Measurements from ENCODE around the gene ITIH3. TPM values are rescaled to one million over a fixed set of nuclear protein-coding genes. Genes with fewer than 3 reads are reported as not detected.

Gene ITIH3
- total RNA-seq, 4 donors from 2014 or later: 0.18 to 5.6 (median 1.2) TPM

GRCh38 chr3:52849656-52850055 is 55.1 kb downstream of the ITIH3 start:
- peaks cover 9% of the 10 kb centered on the region for H3K4me1 ChIP-seq
- TF ChIP-seq POLR2AphosphoS5 (IDR thresholded peaks at IDR 0.05) (no peak), POLR2A (IDR thresholded peaks at IDR 0.05) (no peak), EP300 (IDR thresholded peaks at IDR 0.05) (no peak)
- TF ChIP-seq, protein P1, sequence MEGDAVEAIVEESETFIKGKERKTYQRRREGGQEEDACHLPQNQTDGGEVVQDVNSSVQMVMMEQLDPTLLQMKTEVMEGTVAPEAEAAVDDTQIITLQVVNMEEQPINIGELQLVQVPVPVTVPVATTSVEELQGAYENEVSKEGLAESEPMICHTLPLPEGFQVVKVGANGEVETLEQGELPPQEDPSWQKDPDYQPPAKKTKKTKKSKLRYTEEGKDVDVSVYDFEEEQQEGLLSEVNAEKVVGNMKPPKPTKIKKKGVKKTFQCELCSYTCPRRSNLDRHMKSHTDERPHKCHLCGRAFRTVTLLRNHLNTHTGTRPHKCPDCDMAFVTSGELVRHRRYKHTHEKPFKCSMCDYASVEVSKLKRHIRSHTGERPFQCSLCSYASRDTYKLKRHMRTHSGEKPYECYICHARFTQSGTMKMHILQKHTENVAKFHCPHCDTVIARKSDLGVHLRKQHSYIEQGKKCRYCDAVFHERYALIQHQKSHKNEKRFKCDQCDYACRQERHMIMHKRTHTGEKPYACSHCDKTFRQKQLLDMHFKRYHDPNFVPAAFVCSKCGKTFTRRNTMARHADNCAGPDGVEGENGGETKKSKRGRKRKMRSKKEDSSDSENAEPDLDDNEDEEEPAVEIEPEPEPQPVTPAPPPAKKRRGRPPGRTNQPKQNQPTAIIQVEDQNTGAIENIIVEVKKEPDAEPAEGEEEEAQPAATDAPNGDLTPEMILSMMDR (IDR thresholded peaks at IDR 0.05): no peak
- 96% methylated on average over 15 of the region's 15 CpGs for WGBS
- H3K36me3 ChIP-seq: peaks cover 57% of the 10 kb centered on the region
- no peak overlapping the region for H3K4me3 ChIP-seq
- no peak overlapping the region for H3K27ac ChIP-seq
- no peaks in the 10 kb centered on the region for H3K9me3 ChIP-seq
- H3K27me3 ChIP-seq: no peaks in the 10 kb centered on the region
- DNase-seq (ENCODE audit: low spot score in 2 of 2): no peak

- no peaks in the 10 kb centered on the region for H3K9me3 ChIP-seq
- 63% methylated on average over 3 of the region's 3 CpGs for WGBS
- H3K4me3 ChIP-seq: no peak overlapping the region
- DNase-seq (ENCODE audit: low spot score in 2 of 2): no peak
- no peak for TF ChIP-seq POLR2A (IDR thresholded peaks at IDR 0.05)
- TF ChIP-seq, protein P1 (IDR thresholded peaks at IDR 0.05): peak; percentile 32 to 49
- no peaks in the 10 kb centered on the region for H3K4me1 ChIP-seq
- H3K36me3 ChIP-seq: peaks cover 58% of the 10 kb centered on the region
- H3K27me3 ChIP-seq: no peaks in the 10 kb centered on the region
- H3K27ac ChIP-seq: no peak overlapping the region
These were observed 56.8 kb downstream of the ITIH3 start for GRCh38 chr3:52851348-52851747.

GRCh38 chr3:52852419-52852818 is 57.8 kb downstream of the ITIH3 start:
- Histone ChIP-seq H3K4me1 (no peaks in the 10 kb centered on the region), H3K36me3 (peaks cover 53% of the 10 kb centered on the region), H3K27ac (no peak overlapping the region), H3K4me3 (no peak overlapping the region), H3K27me3 (no peaks in the 10 kb centered on the region), H3K9me3 (no peaks in the 10 kb centered on the region)
- no peak for DNase-seq (ENCODE audit: low spot score in 2 of 2)
- WGBS: 68% methylated on average over 2 of the region's 2 CpGs
- TF ChIP-seq EP300 (IDR thresholded peaks at IDR 0.05): no peak

- H3K36me3 ChIP-seq: peaks cover 37% of the 10 kb centered on the region
- DNase-seq (ENCODE audit: low spot score in 2 of 2): no peak
- H3K9me3 ChIP-seq: no peaks in the 10 kb centered on the region
- WGBS: 90% methylated on average over 2 of the region's 2 CpGs
- H3K27ac ChIP-seq: no peak overlapping the region
- no peak overlapping the region for H3K4me3 ChIP-seq
- no peaks in the 10 kb centered on the region for H3K4me1 ChIP-seq
- TF ChIP-seq, protein P1 (IDR thresholded peaks at IDR 0.05): no peak
- TF ChIP-seq EP300 (IDR thresholded peaks at IDR 0.05): no peak
- TF ChIP-seq POLR2AphosphoS5 (IDR thresholded peaks at IDR 0.05): no peak
- H3K27me3 ChIP-seq: no peaks in the 10 kb centered on the region
These were observed 59.4 kb downstream of the ITIH3 start for GRCh38 chr3:52854013-52854412.

DNA sequence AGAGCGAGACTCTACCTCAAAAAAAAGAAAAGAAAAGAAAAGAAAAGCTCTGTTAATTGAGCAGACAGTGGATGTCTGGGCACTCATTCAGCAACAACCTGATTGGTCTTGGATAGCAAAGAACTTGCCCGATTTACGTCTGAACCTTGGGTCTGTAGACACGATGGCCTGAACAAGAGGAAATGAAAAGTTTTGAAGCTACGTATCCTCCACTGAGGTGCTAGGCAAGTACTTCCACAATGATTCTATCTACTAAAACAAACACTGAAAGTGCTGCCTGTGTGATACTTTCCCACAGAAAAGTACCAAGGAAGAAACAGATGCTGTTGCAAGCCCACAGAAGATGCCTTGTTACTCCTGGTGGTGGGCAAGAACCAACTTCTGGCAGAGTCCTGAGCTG is 62.1 kb downstream of the ITIH3 start:
- H3K4me3 ChIP-seq: no peak overlapping the region
- no peaks in the 10 kb centered on the region for H3K9me3 ChIP-seq
- DNase-seq (ENCODE audit: low spot score in 2 of 2): no peak
- TF ChIP-seq EP300 (IDR thresholded peaks at IDR 0.05): no peak
- no peak for TF ChIP-seq POLR2AphosphoS5 (IDR thresholded peaks at IDR 0.05)
- no peak for TF ChIP-seq POLR2A (IDR thresholded peaks at IDR 0.05)
- TF ChIP-seq, protein P1 (IDR thresholded peaks at IDR 0.05): no peak
- peaks cover 17% of the 10 kb centered on the region for H3K36me3 ChIP-seq
- no peaks in the 10 kb centered on the region for H3K4me1 ChIP-seq
- WGBS: 88% methylated on average over 5 of the region's 5 CpGs
- no peak overlapping the region for H3K27ac ChIP-seq
- H3K27me3 ChIP-seq: no peaks in the 10 kb centered on the region

GRCh38 chr3:52857133-52857532 is 62.5 kb downstream of the ITIH3 start:
- Histone ChIP-seq H3K27ac (no peak overlapping the region), H3K4me3 (no peak overlapping the region), H3K9me3 (no peaks in the 10 kb centered on the region), H3K4me1 (no peaks in the 10 kb centered on the region), H3K27me3 (no peaks in the 10 kb centered on the region), H3K36me3 (peaks cover 13% of the 10 kb centered on the region)
- WGBS: 75% methylated on average over 3 of the region's 3 CpGs
- DNase-seq (ENCODE audit: low spot score in 2 of 2): no peak
- TF ChIP-seq, protein P1 (IDR thresholded peaks at IDR 0.05): no peak
- TF ChIP-seq POLR2AphosphoS5 (IDR thresholded peaks at IDR 0.05): no peak
- no peak for TF ChIP-seq EP300 (IDR thresholded peaks at IDR 0.05)
- TF ChIP-seq POLR2A (IDR thresholded peaks at IDR 0.05): no peak

Measured in suprapubic skin (tissue), 4 donors.